C4-2B (cell line): Measurements from ENCODE around the gene AMER3.

Experiments
- CTCF ChIP-seq: fragments of 450-650 bp; conservative IDR thresholded peaks from 2 replicates; pipeline ENCODE4 v1.5.1; 2017; ENCODE audit warnings: mild to moderate bottlenecking
- ZFX ChIP-seq: fragments of 450-650 bp; IDR thresholded peaks from 2 replicates; pipeline ENCODE4 v1.6.1; 2017

- no peak; the same call in 1 of the 2 replicates for TF ChIP-seq CTCF
- no peak for TF ChIP-seq ZFX
These were observed 923 bp downstream of the AMER3 start for GRCh38 chr2:130756053-130756873.
